HG03378 (cell line): ENCODE measurements around the gene HBD.

Experiments used
- ATAC-seq: cut with Tn5 transposase; IDR thresholded peaks from one replicate; pipeline ENCODE4 v1.9.1; 2021; ENCODE audit warnings: mild to moderate bottlenecking, moderate library complexity; ENCODE audit not compliant: unreplicated experiment

HBD gene

GRCh38 chr11:5235364-5236095 lies 1.2 kb upstream of the HBD start:
- no peak for ATAC-seq

GRCh38 chr11:5233307-5233706 lies 976 bp downstream of the HBD start:
- ATAC-seq: no peak

GRCh38 chr11:5232821-5233220 lies 1.5 kb downstream of the HBD start:
- no peak for ATAC-seq

- ATAC-seq: no peak
These were observed 2.1 kb downstream of the HBD start for GRCh38 chr11:5232176-5232575.

- ATAC-seq: no peak
These were observed 3.2 kb downstream of the HBD start for GRCh38 chr11:5231111-5231510.

- ATAC-seq: no peak
These were observed 4.0 kb downstream of the HBD start for GRCh38 chr11:5230266-5230665.

GRCh38 chr11:5229796-5230195 lies 4.5 kb downstream of the HBD start:
- ATAC-seq: no peak

GRCh38 chr11:5229356-5229755 lies 4.9 kb downstream of the HBD start:
- no peak for ATAC-seq

- no peak for ATAC-seq
These were observed 6.2 kb downstream of the HBD start for GRCh38 chr11:5228124-5228523.

GRCh38 chr11:5227681-5228080 lies 6.6 kb downstream of the HBD start:
- ATAC-seq: no peak

- no peak for ATAC-seq
These were observed 7.5 kb downstream of the HBD start, which contains the start of gene HBB for GRCh38 chr11:5226732-5227310. Gene HBB (minus strand): TSS chr11:5227071. CDS start chr11:5227021, 50 bp downstream.

- no peak for ATAC-seq
These were observed 8.8 kb downstream of the HBD start for GRCh38 chr11:5225480-5225871.

GRCh38 chr11:5224538-5225479 lies 9.5 kb downstream of the HBD start:
- ATAC-seq: no peak

- ATAC-seq: no peak
These were observed 10.6 kb downstream of the HBD start for GRCh38 chr11:5223686-5224085.

- no peak for ATAC-seq
These were observed 11.1 kb downstream of the HBD start for GRCh38 chr11:5223146-5223545.

- no peak for ATAC-seq
These were observed 23.9 kb downstream of the HBD start for GRCh38 chr11:5210376-5210885.

GRCh38 chr11:5204787-5205186 lies 29.5 kb downstream of the HBD start:
- ATAC-seq: peak; percentile 81

- ATAC-seq: no peak
These were observed 30.9 kb downstream of the HBD start for GRCh38 chr11:5203366-5203765.

GRCh38 chr11:5200582-5200981 lies 33.7 kb downstream of the HBD start, which contains the start of gene OR51V1:
Gene OR51V1 (minus strand): TSS chr11:5200682. CDS start chr11:5200682, 0 bp downstream.
- ATAC-seq: no peak

- no peak for ATAC-seq
These were observed 36.0 kb downstream of the HBD start for GRCh38 chr11:5198285-5198684.

- ATAC-seq: no peak
These were observed 36.7 kb downstream of the HBD start for GRCh38 chr11:5197536-5197935.
